GM23248 (cell line): ENCODE measurements around the gene ZC3H12C. TPM values are rescaled to one million over a fixed set of nuclear protein-coding genes. Genes with fewer than 3 reads are reported as not detected.
"Not testable (repeated sequence)": the region's sequence is repeated elsewhere in the genome, so short reads cannot be mapped to it uniquely, and the experiment has no call there.

Experiments used
- DNase-seq: peaks from one replicate; pipeline ENCODE4 v3.0.0-alpha.2; 2015
- H2AFZ ChIP-seq: fragments of 200-600 bp; sonication (generic); 2 replicates; pipeline ENCODE4 v1.6.1; 2016; ENCODE audit warnings: antibody characterized with exemption
- H3F3A ChIP-seq: fragments of 200-600 bp; sonication (generic); 2 replicates; pipeline ENCODE4 v1.6.1; 2016; ENCODE audit warnings: mild to moderate bottlenecking, antibody characterized with exemption, mixed run types; ENCODE audit not compliant: insufficient read depth
- H3K27ac ChIP-seq: fragments of 200-600 bp; sonication (generic); 2 replicates; pipeline ENCODE4 v1.5.1; 2016; ENCODE audit warnings: mild to moderate bottlenecking
- H3K27me3 ChIP-seq: fragments of 200-600 bp; sonication (generic); replicated peaks from 2 replicates; pipeline ENCODE4 v1.6.1; 2016; ENCODE audit warnings: mild to moderate bottlenecking; ENCODE audit not compliant: insufficient read depth
- H3K36me3 ChIP-seq: fragments of 200-600 bp; sonication (generic); 2 replicates; pipeline ENCODE4 v1.6.1; 2016; ENCODE audit warnings: low read depth, mild to moderate bottlenecking
- H3K4me1 ChIP-seq: fragments of 200-600 bp; sonication (generic); 2 replicates; pipeline ENCODE4 v1.6.1; 2016; ENCODE audit warnings: mild to moderate bottlenecking; ENCODE audit not compliant: insufficient read depth
- H3K4me2 ChIP-seq: fragments of 200-600 bp; sonication (generic); one replicate; pipeline ENCODE4 v1.6.1; 2016; ENCODE audit warnings: mild to moderate bottlenecking; ENCODE audit not compliant: unreplicated experiment
- H3K4me3 ChIP-seq: fragments of 200-600 bp; sonication (generic); 2 replicates; pipeline ENCODE4 v1.5.1; 2016; ENCODE audit warnings: mild to moderate bottlenecking
- H3K79me2 ChIP-seq: fragments of 200-600 bp; sonication (generic); 2 replicates; pipeline ENCODE4 v1.6.1; 2016; ENCODE audit warnings: mild to moderate bottlenecking; ENCODE audit not compliant: insufficient read depth
- H3K9ac ChIP-seq: fragments of 200-600 bp; sonication (generic); 2 replicates; pipeline ENCODE4 v1.6.1; 2016; ENCODE audit warnings: mild to moderate bottlenecking
- H3K9me2 ChIP-seq: fragments of 200-600 bp; sonication (generic); 2 replicates; pipeline ENCODE4 v1.6.1; 2016; ENCODE audit warnings: mixed run types, mild to moderate bottlenecking, moderate library complexity; ENCODE audit not compliant: insufficient read depth
- H3K9me3 ChIP-seq: fragments of 200-600 bp; sonication (generic); one replicate; pipeline ENCODE4 v1.6.1; 2017; ENCODE audit warnings: low read depth
- H4K20me1 ChIP-seq: fragments of 200-600 bp; sonication (generic); 2 replicates; pipeline ENCODE4 v1.6.0; 2016; ENCODE audit not compliant: insufficient read depth
- EZH2 ChIP-seq: fragments of 200-600 bp; sonication (generic); IDR thresholded peaks from 2 replicates; pipeline ENCODE4 v1.6.1; 2018; ENCODE audit warnings: antibody characterized with exemption, mild to moderate bottlenecking; ENCODE audit not compliant: insufficient read depth, poor library complexity, severe bottlenecking
- EZH2phosphoT487 ChIP-seq: fragments of 200-600 bp; sonication (generic); IDR thresholded peaks from 2 replicates; pipeline ENCODE4 v1.6.1; 2018; ENCODE audit warnings: antibody characterized with exemption, moderate library complexity, mild to moderate bottlenecking, low read depth; ENCODE audit not compliant: insufficient read depth
- WGBS, 2 experiments: methylation state at CpG; one replicate each; pipeline ENCODE4 v1.1.6; 2015 to 2017; ENCODE audit warnings: low lambda C conversion rate in 2 of 2, low coverage in 1 of 2; ENCODE audit errors: missing lambda C conversion rate in 2 of 2; 5-methylcytosine and 5-hydroxymethylcytosine counted together
- in situ Hi-C: fragments of 300-500 bp; cut with MboI; formaldehyde crosslinking; loops from 2 replicates; pipeline ENCODE4 v1.15.0; 2020
- polyA plus RNA-seq: library from polyadenylated mRNA; unstranded; fragments of >200 nt; fragmentation: Nextera tagmentation; extraction: Ambion mirVana; gene quantifications from 2 replicates; pipeline ENCODE4 v1.2.1, GENCODE V29; 2016
- total RNA-seq: library from RNA; depleted of rRNA; stranded (reverse); fragments of >200 nt; shearing (Covaris generic); gene quantifications from 2 replicates; pipeline ENCODE4 v1.2.3, GENCODE V29; 2014

The ZC3H12C gene
- total and polyA plus RNA-seq, 2 experiments from 2014 or later = 1.4 to 5.3 TPM

- TF ChIP-seq EZH2 (no peak), EZH2phosphoT487 (no peak)
- no peak overlapping the region for H2AFZ ChIP-seq
- WGBS, 2 experiments = 90 to 94% methylated on average over 5 of the region's 5 CpGs
- no peak overlapping the region for H3K9ac ChIP-seq
- no peaks in the 10 kb centered on the region for H3K79me2 ChIP-seq
- H3K36me3 ChIP-seq = no peaks in the 10 kb centered on the region
- no peak overlapping the region for H3K27ac ChIP-seq
- in situ Hi-C loops = no loop called here
- H3K4me1 ChIP-seq = peaks cover 23% of the 10 kb centered on the region
- no peak overlapping the region for H3K4me2 ChIP-seq
- peaks cover 10% of the 10 kb centered on the region; the same call in 1 of the 2 replicates for H3F3A ChIP-seq
- DNase-seq = no peak
- H3K9me2 ChIP-seq = no peaks in the 10 kb centered on the region
- no peak overlapping the region for H3K4me3 ChIP-seq
- H3K27me3 ChIP-seq = no peaks in the 10 kb centered on the region
- H4K20me1 ChIP-seq = no peaks in the 10 kb centered on the region
- no peaks in the 10 kb centered on the region for H3K9me3 ChIP-seq
Observed at GRCh38 chr11:110186456-110186855, 93.3 kb downstream of the ZC3H12C start.

GRCh38 chr11:110186867-110187266, 93.7 kb downstream of the ZC3H12C start:
- Histone ChIP-seq H3K27ac (no peak overlapping the region), H3F3A (peaks cover 10% of the 10 kb centered on the region; the same call in 1 of the 2 replicates), H3K9me3 (no peaks in the 10 kb centered on the region), H3K4me2 (no peak overlapping the region), H3K9ac (no peak overlapping the region), H3K27me3 (no peaks in the 10 kb centered on the region), H3K36me3 (no peaks in the 10 kb centered on the region), H3K9me2 (no peaks in the 10 kb centered on the region), H3K4me3 (no peak overlapping the region), H3K79me2 (no peaks in the 10 kb centered on the region), H3K4me1 (peaks cover 23% of the 10 kb centered on the region), H2AFZ (no peak overlapping the region), H4K20me1 (no peaks in the 10 kb centered on the region)
- in situ Hi-C loops = no loop called here
- TF ChIP-seq EZH2 (no peak), EZH2phosphoT487 (no peak)
- DNase-seq = no peak
- 96% methylated on average over 4 of the region's 4 CpGs for WGBS, 2 experiments

GRCh38 chr11:110187731-110188130, 94.5 kb downstream of the ZC3H12C start:
- Histone ChIP-seq H3F3A (peaks cover 10% of the 10 kb centered on the region; the same call in 1 of the 2 replicates), H3K79me2 (no peaks in the 10 kb centered on the region), H4K20me1 (no peaks in the 10 kb centered on the region), H3K4me1 (peaks cover 20% of the 10 kb centered on the region), H2AFZ (no peak overlapping the region), H3K27ac (no peak overlapping the region), H3K9me2 (no peaks in the 10 kb centered on the region), H3K4me3 (no peak overlapping the region), H3K36me3 (no peaks in the 10 kb centered on the region), H3K4me2 (no peak overlapping the region), H3K9ac (no peak overlapping the region), H3K27me3 (no peaks in the 10 kb centered on the region), H3K9me3 (no peaks in the 10 kb centered on the region)
- WGBS, 2 experiments = 86 to 88% methylated on average over 6 of the region's 6 CpGs
- TF ChIP-seq EZH2phosphoT487 (no peak), EZH2 (no peak)
- DNase-seq = no peak
- in situ Hi-C loops = no loop called here

GRCh38 chr11:110190885-110191284, 97.7 kb downstream of the ZC3H12C start:
- H2AFZ ChIP-seq = no peak overlapping the region
- 90 to 92% methylated on average over 1 of the region's 1 CpG for WGBS, 2 experiments
- no peak overlapping the region for H3K4me3 ChIP-seq
- H3K4me2 ChIP-seq = no peak overlapping the region
- H3K79me2 ChIP-seq = no peaks in the 10 kb centered on the region
- H3K9me3 ChIP-seq = no peaks in the 10 kb centered on the region
- no peak overlapping the region for H3K27ac ChIP-seq
- H3K36me3 ChIP-seq = no peaks in the 10 kb centered on the region
- in situ Hi-C loops = no loop called here
- H3K9ac ChIP-seq = no peak overlapping the region
- TF ChIP-seq EZH2 (no peak), EZH2phosphoT487 (no peak)
- no peaks in the 10 kb centered on the region for H4K20me1 ChIP-seq
- H3K4me1 ChIP-seq = peaks cover 21% of the 10 kb centered on the region
- H3K27me3 ChIP-seq = no peaks in the 10 kb centered on the region
- peaks cover 26% of the 10 kb centered on the region for H3F3A ChIP-seq
- no peak for DNase-seq
- no peaks in the 10 kb centered on the region for H3K9me2 ChIP-seq

- H3K36me3 ChIP-seq, H3K27me3 ChIP-seq, H3K4me2 ChIP-seq, H3K9me2 ChIP-seq, H2AFZ ChIP-seq, H3K4me3 ChIP-seq, H4K20me1 ChIP-seq, in situ Hi-C loops, H3K79me2 ChIP-seq, H3K27ac ChIP-seq, H3K9me3 ChIP-seq, DNase-seq, H3K9ac ChIP-seq: not testable (repeated sequence)
- WGBS, 2 experiments = 95 to 98% methylated on average over 4 of the region's 4 CpGs
- Histone ChIP-seq H3K4me1 (peaks cover 35% of the 10 kb centered on the region), H3F3A (peaks cover 32% of the 10 kb centered on the region)
Observed at GRCh38 chr11:110192604-110193282, 99.6 kb downstream of the ZC3H12C start.

GRCh38 chr11:110194211-110194766, 101.1 kb downstream of the ZC3H12C start:
- H3K9me2 ChIP-seq, H3K27me3 ChIP-seq, H3K79me2 ChIP-seq, H4K20me1 ChIP-seq, H3K4me3 ChIP-seq, H3K36me3 ChIP-seq, H3K9ac ChIP-seq, H3K27ac ChIP-seq, in situ Hi-C loops, H2AFZ ChIP-seq, H3K9me3 ChIP-seq: not testable (repeated sequence)
- Histone ChIP-seq H3K4me2 (peak overlapping the region; percentile 7), H3F3A (peaks cover 32% of the 10 kb centered on the region), H3K4me1 (peaks cover 41% of the 10 kb centered on the region)
- DNase-seq = peak; percentile 72
- 52 to 54% methylated on average over 10 of the region's 10 CpGs for WGBS, 2 experiments
